HEK293 (cell line): ENCODE results near the gene LCNL1.

Experiments used
- ZNF48 ChIP-seq: fragments of 450-650 bp; formaldehyde crosslinking; IDR thresholded peaks from 2 replicates; pipeline ENCODE4 v1.5.1; 2016; ENCODE audit warnings: missing biosample characterization, missing genetic modification characterization
- ZNF549 ChIP-seq: fragments of 450-650 bp; IDR thresholded peaks from 2 replicates; pipeline ENCODE4 v1.5.1; 2018; ENCODE audit warnings: missing biosample characterization, missing genetic modification characterization, mild to moderate bottlenecking, inconsistent platforms, moderate library complexity
- ZNF626 ChIP-seq: fragments of 450-650 bp; sonication (Bioruptor Pico); formaldehyde crosslinking; IDR thresholded peaks from 2 replicates; pipeline ENCODE4 v1.5.1; 2018; ENCODE audit warnings: missing biosample characterization, missing genetic modification characterization, inconsistent platforms
- ZNF777 ChIP-seq: fragments of 450-650 bp; formaldehyde crosslinking; IDR thresholded peaks from 2 replicates; pipeline ENCODE4 v1.5.1; 2017; ENCODE audit warnings: missing biosample characterization, missing genetic modification characterization, borderline replicate concordance
- ZNF785 ChIP-seq: fragments of 450-650 bp; formaldehyde crosslinking; IDR thresholded peaks from 2 replicates; pipeline ENCODE4 v1.5.1; 2016; ENCODE audit warnings: missing biosample characterization, missing genetic modification characterization
- TF ChIP-seq, protein P1 (sequence below): fragments of 450-650 bp; formaldehyde crosslinking; IDR thresholded peaks from 2 replicates; pipeline ENCODE4 v1.5.1; 2016; ENCODE audit warnings: missing biosample characterization, missing genetic modification characterization
- TF ChIP-seq, protein P2 (sequence below): fragments of 450-650 bp; formaldehyde crosslinking; IDR thresholded peaks from 2 replicates; pipeline ENCODE4 v1.5.1; 2016; ENCODE audit warnings: missing biosample characterization, missing genetic modification characterization, borderline replicate concordance
- TF ChIP-seq, protein P3 (sequence below): fragments of 450-650 bp; formaldehyde crosslinking; IDR thresholded peaks from 2 replicates; pipeline ENCODE4 v1.5.1; 2016; ENCODE audit warnings: missing biosample characterization, missing genetic modification characterization

DNA sequence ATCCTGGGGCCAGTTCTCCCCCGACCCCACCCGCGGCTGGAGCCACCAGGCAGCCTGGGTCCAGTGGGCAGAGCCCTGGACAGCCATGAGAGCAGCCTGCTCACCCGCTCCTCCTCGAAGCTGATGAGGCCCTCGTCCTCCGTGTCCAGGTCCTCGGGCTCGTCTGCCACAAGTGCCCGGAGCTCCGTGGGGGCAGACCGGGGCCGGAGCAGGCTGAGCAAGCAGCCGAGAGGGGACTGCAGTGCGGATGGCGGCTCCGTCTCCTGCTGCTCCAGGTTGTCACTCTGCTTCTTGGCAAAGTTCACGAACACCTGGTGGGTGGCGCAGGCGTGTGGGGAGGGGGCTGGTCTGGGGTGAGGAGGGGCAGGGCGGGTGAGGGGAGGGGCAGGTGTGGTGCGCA lies 25.5 kb downstream of the LCNL1 start:
- no peak for TF ChIP-seq ZNF785 (tag by site-specific recombination)
- TF ChIP-seq, protein P1, sequence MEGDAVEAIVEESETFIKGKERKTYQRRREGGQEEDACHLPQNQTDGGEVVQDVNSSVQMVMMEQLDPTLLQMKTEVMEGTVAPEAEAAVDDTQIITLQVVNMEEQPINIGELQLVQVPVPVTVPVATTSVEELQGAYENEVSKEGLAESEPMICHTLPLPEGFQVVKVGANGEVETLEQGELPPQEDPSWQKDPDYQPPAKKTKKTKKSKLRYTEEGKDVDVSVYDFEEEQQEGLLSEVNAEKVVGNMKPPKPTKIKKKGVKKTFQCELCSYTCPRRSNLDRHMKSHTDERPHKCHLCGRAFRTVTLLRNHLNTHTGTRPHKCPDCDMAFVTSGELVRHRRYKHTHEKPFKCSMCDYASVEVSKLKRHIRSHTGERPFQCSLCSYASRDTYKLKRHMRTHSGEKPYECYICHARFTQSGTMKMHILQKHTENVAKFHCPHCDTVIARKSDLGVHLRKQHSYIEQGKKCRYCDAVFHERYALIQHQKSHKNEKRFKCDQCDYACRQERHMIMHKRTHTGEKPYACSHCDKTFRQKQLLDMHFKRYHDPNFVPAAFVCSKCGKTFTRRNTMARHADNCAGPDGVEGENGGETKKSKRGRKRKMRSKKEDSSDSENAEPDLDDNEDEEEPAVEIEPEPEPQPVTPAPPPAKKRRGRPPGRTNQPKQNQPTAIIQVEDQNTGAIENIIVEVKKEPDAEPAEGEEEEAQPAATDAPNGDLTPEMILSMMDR = no peak
- no peak for TF ChIP-seq ZNF549
- TF ChIP-seq, protein P2, sequence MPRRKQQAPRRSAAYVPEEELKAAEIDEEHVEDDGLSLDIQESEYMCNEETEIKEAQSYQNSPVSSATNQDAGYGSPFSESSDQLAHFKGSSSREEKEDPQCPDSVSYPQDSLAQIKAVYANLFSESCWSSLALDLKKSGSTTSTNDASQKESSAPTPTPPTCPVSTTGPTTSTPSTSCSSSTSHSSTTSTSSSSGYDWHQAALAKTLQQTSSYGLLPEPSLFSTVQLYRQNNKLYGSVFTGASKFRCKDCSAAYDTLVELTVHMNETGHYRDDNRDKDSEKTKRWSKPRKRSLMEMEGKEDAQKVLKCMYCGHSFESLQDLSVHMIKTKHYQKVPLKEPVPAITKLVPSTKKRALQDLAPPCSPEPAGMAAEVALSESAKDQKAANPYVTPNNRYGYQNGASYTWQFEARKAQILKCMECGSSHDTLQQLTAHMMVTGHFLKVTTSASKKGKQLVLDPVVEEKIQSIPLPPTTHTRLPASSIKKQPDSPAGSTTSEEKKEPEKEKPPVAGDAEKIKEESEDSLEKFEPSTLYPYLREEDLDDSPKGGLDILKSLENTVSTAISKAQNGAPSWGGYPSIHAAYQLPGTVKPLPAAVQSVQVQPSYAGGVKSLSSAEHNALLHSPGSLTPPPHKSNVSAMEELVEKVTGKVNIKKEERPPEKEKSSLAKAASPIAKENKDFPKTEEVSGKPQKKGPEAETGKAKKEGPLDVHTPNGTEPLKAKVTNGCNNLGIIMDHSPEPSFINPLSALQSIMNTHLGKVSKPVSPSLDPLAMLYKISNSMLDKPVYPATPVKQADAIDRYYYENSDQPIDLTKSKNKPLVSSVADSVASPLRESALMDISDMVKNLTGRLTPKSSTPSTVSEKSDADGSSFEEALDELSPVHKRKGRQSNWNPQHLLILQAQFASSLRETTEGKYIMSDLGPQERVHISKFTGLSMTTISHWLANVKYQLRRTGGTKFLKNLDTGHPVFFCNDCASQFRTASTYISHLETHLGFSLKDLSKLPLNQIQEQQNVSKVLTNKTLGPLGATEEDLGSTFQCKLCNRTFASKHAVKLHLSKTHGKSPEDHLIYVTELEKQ (tag by site-specific recombination) = no peak
- no peak for TF ChIP-seq ZNF777
- TF ChIP-seq, protein P3, sequence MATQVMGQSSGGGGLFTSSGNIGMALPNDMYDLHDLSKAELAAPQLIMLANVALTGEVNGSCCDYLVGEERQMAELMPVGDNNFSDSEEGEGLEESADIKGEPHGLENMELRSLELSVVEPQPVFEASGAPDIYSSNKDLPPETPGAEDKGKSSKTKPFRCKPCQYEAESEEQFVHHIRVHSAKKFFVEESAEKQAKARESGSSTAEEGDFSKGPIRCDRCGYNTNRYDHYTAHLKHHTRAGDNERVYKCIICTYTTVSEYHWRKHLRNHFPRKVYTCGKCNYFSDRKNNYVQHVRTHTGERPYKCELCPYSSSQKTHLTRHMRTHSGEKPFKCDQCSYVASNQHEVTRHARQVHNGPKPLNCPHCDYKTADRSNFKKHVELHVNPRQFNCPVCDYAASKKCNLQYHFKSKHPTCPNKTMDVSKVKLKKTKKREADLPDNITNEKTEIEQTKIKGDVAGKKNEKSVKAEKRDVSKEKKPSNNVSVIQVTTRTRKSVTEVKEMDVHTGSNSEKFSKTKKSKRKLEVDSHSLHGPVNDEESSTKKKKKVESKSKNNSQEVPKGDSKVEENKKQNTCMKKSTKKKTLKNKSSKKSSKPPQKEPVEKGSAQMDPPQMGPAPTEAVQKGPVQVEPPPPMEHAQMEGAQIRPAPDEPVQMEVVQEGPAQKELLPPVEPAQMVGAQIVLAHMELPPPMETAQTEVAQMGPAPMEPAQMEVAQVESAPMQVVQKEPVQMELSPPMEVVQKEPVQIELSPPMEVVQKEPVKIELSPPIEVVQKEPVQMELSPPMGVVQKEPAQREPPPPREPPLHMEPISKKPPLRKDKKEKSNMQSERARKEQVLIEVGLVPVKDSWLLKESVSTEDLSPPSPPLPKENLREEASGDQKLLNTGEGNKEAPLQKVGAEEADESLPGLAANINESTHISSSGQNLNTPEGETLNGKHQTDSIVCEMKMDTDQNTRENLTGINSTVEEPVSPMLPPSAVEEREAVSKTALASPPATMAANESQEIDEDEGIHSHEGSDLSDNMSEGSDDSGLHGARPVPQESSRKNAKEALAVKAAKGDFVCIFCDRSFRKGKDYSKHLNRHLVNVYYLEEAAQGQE (tag by site-specific recombination) = no peak
- TF ChIP-seq ZNF48 (tag by site-specific recombination) = no peak
- no peak for TF ChIP-seq ZNF626
